Measurements from ENCODE around the gene PTPN4.

Gene PTPN4, protein sequence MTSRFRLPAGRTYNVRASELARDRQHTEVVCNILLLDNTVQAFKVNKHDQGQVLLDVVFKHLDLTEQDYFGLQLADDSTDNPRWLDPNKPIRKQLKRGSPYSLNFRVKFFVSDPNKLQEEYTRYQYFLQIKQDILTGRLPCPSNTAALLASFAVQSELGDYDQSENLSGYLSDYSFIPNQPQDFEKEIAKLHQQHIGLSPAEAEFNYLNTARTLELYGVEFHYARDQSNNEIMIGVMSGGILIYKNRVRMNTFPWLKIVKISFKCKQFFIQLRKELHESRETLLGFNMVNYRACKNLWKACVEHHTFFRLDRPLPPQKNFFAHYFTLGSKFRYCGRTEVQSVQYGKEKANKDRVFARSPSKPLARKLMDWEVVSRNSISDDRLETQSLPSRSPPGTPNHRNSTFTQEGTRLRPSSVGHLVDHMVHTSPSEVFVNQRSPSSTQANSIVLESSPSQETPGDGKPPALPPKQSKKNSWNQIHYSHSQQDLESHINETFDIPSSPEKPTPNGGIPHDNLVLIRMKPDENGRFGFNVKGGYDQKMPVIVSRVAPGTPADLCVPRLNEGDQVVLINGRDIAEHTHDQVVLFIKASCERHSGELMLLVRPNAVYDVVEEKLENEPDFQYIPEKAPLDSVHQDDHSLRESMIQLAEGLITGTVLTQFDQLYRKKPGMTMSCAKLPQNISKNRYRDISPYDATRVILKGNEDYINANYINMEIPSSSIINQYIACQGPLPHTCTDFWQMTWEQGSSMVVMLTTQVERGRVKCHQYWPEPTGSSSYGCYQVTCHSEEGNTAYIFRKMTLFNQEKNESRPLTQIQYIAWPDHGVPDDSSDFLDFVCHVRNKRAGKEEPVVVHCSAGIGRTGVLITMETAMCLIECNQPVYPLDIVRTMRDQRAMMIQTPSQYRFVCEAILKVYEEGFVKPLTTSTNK

GRCh38 chr2:119759451-119760236 is at the start of gene PTPN4:
TSS of gene PTPN4 (plus strand) at chr2:119759922. CDS start at chr2:119809854, 49,932 bp downstream.
- DNase-seq = peak; percentile 98

GRCh38 chr2:119710281-119710680 is 49.4 kb upstream of the PTPN4 start:
- no peak for DNase-seq

DNA sequence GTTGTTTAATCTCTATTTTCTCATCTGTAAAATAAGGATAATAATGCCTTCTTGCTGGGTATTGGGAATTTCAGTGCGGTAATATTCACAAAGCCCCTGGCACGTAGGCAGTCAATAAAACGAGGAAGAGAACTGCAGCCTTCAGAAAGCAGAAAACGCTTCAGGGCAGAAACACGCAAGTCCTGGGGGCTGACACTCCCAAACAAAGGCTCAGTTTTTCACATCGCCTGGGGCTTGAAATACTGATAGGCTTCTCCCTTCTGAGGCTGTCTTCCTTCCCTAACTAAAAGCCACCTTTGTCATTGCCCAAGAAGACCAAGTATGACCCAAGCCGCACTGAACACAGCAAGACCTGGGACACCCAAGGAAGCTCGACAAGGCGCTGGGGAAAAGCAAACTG is 48.4 kb upstream of the PTPN4 start:
- DNase-seq = no peak

DNA sequence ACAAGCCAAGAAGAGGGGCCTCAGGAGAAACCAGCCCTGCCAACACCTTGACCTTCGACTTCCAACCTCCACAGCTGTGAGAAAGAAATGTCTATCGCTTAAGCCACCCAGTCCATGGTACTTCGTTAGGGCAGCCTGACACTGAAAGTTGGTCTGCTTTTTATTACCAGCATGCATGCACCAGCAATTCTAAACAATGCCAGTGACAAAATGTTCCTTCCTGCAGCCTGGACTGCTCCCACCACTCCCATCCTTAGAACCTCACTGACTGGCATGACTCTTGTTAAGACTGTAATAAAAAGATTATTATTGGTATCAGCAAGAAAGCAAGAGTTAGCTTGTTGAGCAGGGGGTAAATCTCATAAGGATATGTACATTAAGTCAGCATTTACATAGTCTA is 47.2 kb upstream of the PTPN4 start:
- DNase-seq = no peak

- DNase-seq = no peak
These were observed 45.8 kb upstream of the PTPN4 start for GRCh38 chr2:119713819-119714490.

- no peak for DNase-seq
These were observed 44.1 kb upstream of the PTPN4 start for GRCh38 chr2:119715409-119716283.

GRCh38 chr2:119716284-119716672 is 43.4 kb upstream of the PTPN4 start:
- no peak for DNase-seq

DNA sequence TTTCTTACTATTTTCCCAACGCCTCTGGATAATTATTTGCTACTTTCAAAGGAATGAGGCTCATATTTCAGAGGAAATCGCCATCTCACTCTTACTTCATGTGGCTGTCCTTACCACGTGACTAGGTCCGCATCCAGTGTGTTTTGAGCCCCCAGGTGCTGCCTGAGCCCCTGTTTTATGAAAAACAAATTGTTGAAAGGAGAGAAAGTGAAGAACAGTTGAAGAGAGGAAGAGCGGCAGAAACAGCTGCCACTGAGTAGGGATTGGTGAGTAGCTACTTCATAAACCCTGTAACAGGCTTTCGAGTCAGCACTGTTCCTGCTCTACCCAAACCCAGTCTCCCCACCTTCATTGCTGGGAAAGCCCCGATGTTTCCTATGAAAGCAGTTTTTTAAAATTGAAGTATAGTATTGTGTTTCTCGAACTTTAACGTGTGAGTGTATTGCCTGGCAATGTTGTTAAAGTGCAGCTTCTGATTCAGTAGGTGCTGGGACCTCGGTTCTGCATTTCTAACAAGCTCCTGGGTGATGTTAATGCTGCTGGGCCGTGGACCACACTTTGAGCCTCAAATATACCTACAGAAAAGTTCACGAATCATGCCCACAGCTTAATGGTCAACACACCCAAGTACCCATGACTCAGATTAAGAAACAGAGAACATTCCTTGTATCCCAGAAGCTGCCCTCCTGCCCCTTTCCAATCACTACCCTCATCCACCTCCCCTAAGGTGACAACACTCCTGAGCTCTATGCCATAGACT is 41.0 kb upstream of the PTPN4 start:
- DNase-seq = no peak

GRCh38 chr2:119719261-119719627 is 40.5 kb upstream of the PTPN4 start:
- DNase-seq = no peak

GRCh38 chr2:119721043-119721442 is 38.7 kb upstream of the PTPN4 start:
- no peak for DNase-seq

GRCh38 chr2:119721462-119721861 is 38.3 kb upstream of the PTPN4 start:
- DNase-seq = no peak

DNA sequence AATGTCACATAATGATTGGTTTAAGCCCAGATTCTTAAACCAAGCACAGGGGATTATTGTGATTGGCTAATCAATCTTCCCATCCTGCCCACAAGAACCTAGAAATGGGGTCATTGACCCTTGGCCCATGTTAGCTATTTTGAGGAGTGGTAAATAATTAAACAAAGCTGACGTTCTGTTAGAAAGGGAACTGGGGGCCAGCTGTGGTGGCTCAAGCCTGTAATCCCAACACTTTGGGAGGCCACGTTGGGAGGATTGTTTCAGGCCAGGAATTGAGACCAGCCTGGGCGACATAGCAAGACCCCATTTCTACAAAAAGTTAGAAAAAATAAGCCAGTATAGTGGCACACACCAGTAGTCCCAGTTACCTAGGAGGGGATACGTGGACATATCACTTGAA is 37.8 kb upstream of the PTPN4 start:
- DNase-seq = no peak

DNA sequence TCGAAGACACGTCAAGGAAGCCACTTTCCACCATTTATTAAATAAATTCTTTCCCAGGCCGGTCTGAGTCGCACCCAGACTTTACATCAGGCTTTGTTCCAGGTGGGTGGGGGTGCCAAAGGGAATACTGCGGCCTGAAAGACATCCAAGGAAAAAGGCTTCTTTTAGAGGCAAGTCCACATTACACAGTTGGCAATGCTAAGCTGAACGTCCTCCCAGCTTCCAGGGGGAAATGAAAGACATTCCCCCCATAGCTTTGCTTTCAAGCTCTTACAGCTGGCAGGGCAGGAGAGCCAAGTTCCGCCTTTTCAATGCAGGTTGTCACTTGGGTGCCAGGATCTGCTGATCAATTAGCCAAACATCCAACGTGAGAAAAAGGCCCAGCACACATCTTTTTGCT is 36.5 kb upstream of the PTPN4 start:
- DNase-seq = no peak

GRCh38 chr2:119723784-119724467 is 35.8 kb upstream of the PTPN4 start:
- DNase-seq = no peak

GRCh38 chr2:119724656-119725485 is 34.9 kb upstream of the PTPN4 start:
- no peak for DNase-seq

- no peak for DNase-seq
These were observed 32.2 kb upstream of the PTPN4 start for GRCh38 chr2:119727493-119727892.

DNA sequence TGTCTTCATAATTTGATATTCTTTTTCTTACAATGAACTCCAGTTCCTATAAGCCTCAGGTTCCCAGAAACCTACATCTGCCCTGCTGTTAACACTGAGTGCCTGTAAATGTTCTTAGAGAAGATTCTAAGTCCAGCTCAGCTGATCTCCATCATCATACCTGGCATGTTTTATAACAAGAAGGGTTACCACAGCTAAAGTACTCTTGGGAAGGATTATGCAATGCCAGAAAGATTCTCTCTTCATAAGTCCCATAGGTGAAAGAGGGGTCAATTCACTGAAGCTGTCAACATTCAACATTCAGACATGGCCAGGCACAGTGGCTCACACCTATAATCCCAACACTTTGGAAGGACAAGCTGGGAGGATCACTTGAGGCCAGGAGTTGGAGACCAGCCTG is 31.3 kb upstream of the PTPN4 start:
- no peak for DNase-seq

- DNase-seq = no peak
These were observed 29.0 kb upstream of the PTPN4 start for GRCh38 chr2:119730671-119731177.

DNA sequence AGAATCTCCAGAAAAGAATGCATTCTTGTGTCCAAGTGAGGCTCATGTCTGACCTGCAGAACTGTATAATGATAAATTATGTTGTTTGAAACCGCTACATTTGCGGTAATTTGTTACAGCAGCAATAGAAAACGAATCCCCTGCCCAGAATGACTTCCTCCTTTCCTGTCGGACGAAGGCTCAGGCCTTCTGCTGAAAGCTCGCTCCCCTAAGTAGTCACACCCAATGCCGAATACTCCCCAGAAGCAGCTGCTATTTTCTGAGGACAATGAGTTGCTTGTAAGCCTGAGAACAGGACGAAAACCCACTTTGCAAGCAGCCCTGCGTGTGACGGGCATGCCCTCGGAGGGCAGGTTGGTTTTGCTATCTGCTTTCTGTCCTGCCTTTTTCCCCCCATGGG is 27.7 kb upstream of the PTPN4 start:
- DNase-seq = no peak
